GM12878 (cell line): ENCODE results near the gene LINGO1. TPM values are rescaled to one million over a fixed set of nuclear protein-coding genes. Genes with fewer than 3 reads are reported as not detected.

Source experiments
- ATAC-seq: fragments of 200-7000 bp; cut with Tn5 transposase; 3 replicates; pipeline ENCODE4 v1.9.1; 2020; ENCODE audit warnings: mild to moderate bottlenecking, moderate library complexity
- BruUV-seq: library from RNA; stranded (reverse); fragments of 400-500 nt; replicated peaks from 2 replicates; lab custom pipeline; 2021; lab: Mats Ljungman, UMichigan
- CTCF ChIA-PET: fragments of 300-600 bp; sonication (Branson Sonifier 250); formaldehyde crosslinking; extraction: SDS; loops from one replicate; lab custom pipeline; 2021; ENCODE audit warnings: inconsistent platforms; lab: Yijun Ruan, JAX
- POLR2A ChIA-PET: fragments of 350-600 bp; formaldehyde crosslinking; extraction: SDS; loops from one replicate; lab custom pipeline; 2021; ENCODE audit warnings: inconsistent platforms; lab: Charles Lee
- RAD21 ChIA-PET: fragments of 300-600 bp; sonication (Branson Sonifier 250); formaldehyde crosslinking; loops from one replicate; lab custom pipeline; 2023; ENCODE audit warnings: antibody characterized with exemption; ENCODE audit not compliant: unreplicated experiment; lab: Charles Lee
- SMC1A ChIA-PET: fragments of 300-600 bp; sonication (Branson Sonifier 250); formaldehyde crosslinking; loops from one replicate; lab custom pipeline; 2023; ENCODE audit not compliant: unreplicated experiment, uncharacterized antibody; lab: Charles Lee
- DNase-seq: peaks from one replicate; pipeline ENCODE4 v3.0.0-alpha.2; 2011; ENCODE audit warnings: low read depth, low spot score
- FAIRE-seq: peaks from 3 replicates; lab custom pipeline; 2011; peaks lifted over from hg19 to GRCh38; lab: Jason Lieb, UNC
- H2AFZ ChIP-seq: 2 replicates; pipeline ENCODE4 v1.6.0; 2011; ENCODE audit warnings: low read depth, low read length, control low read depth; ENCODE audit not compliant: control insufficient read depth
- H3K27ac ChIP-seq: 2 replicates; pipeline ENCODE4 v1.5.1; 2011; ENCODE audit warnings: control low read depth; ENCODE audit not compliant: control insufficient read depth, insufficient read depth
- H3K27me3 ChIP-seq, 2 experiments: replicated peaks in 1 of 2; 2 replicates each; pipeline versions ENCODE4 v1.6.0 to v1.6.1; 2011; ENCODE audit warnings: low read length in 1 of 2; ENCODE audit not compliant: control insufficient read depth in 2 of 2, insufficient read depth in 2 of 2
- H3K36me3 ChIP-seq, 2 experiments: 2 replicates each; pipeline ENCODE4 v1.5.1; 2011; ENCODE audit warnings: low read length in 1 of 2; ENCODE audit not compliant: control insufficient read depth in 2 of 2, insufficient read depth in 2 of 2
- H3K4me1 ChIP-seq: 2 replicates; pipeline ENCODE4 v1.6.1; 2011; ENCODE audit warnings: mild to moderate bottlenecking, low read length, moderate library complexity, mixed read lengths; ENCODE audit not compliant: control insufficient read depth, insufficient read depth
- H3K4me2 ChIP-seq: 2 replicates; pipeline ENCODE4 v1.6.0; 2011; ENCODE audit warnings: control low read depth; ENCODE audit not compliant: control insufficient read depth, insufficient read depth
- H3K4me3 ChIP-seq: fragments of 200-600 bp; sonication (generic); 2 replicates; pipeline ENCODE4 v1.5.1; 2016
- H3K79me2 ChIP-seq: 2 replicates; pipeline ENCODE4 v1.6.0; 2011; ENCODE audit warnings: low read length; ENCODE audit not compliant: control insufficient read depth, insufficient read depth
- H3K9ac ChIP-seq: 2 replicates; pipeline ENCODE4 v1.8.0; 2011; ENCODE audit warnings: low read length, control low read depth, mixed read lengths; ENCODE audit not compliant: control insufficient read depth, insufficient read depth
- H3K9me3 ChIP-seq: replicated peaks from 3 replicates; pipeline ENCODE4 v1.5.1; 2011; ENCODE audit warnings: mild to moderate bottlenecking, low read length; ENCODE audit not compliant: control insufficient read depth, insufficient read depth
- H4K20me1 ChIP-seq: 2 replicates; pipeline ENCODE4 v1.6.0; 2011; ENCODE audit not compliant: control insufficient read depth, insufficient read depth
- CBX3 ChIP-seq: fragments of 200-600 bp; sonication (generic); IDR thresholded peaks from 2 replicates; pipeline ENCODE4 v1.6.1; 2016; ENCODE audit warnings: low read depth, borderline replicate concordance
- MXI1 ChIP-seq: fragments of 150-350 bp; IDR thresholded peaks from 2 replicates; pipeline ENCODE4 v1.6.1; 2011; ENCODE audit warnings: low read depth, mild to moderate bottlenecking, inconsistent platforms, low read length, improper control_type of control experiment
- ZBED1 ChIP-seq: IDR thresholded peaks from 2 replicates; pipeline ENCODE4 v1.6.1; 2016; ENCODE audit warnings: borderline replicate concordance
- WGBS: methylation state at CpG from one replicate; pipeline ENCODE4 v1.1.6; 2016; ENCODE audit warnings: low lambda C conversion rate; ENCODE audit not compliant: insufficient replicate concordance, insufficient coverage; ENCODE audit errors: missing lambda C conversion rate; 5-methylcytosine and 5-hydroxymethylcytosine counted together
- in situ Hi-C: fragments of 300-500 bp; cut with MboI; formaldehyde crosslinking; loops from 9 replicates; pipeline ENCODE4 v1.14.3; 2018; ENCODE audit warnings: mixed read lengths
- intact Hi-C: fragments of 100-400 bp; cut with micrococcal nuclease; formaldehyde crosslinking; loops from one replicate; pipeline ENCODE4 v1.14.2; 2022; ENCODE audit not compliant: unreplicated experiment
- polyA plus RNA-seq, 11 experiments: library from polyadenylated mRNA; depleted of rRNA in 4 of 11; unstranded in 6 of 11; stranded (reverse) in 5 of 11; fragments of >200 nt; fragmentation: Nextera tagmentation in 4 of 11; fragmentation: Illumina TruSeq in 1 of 11; extraction: Ambion mirVana in 4 of 11; extraction: Trizol in 1 of 11; gene quantifications; 1 replicate in 1 of 11; 2 replicates in 10 of 11; pipeline versions ENCODE4 v1.2.1 to v1.2.3, GENCODE V29; 2011 to 2016; ENCODE audit warnings: inconsistent platforms in 2 of 11, missing spikeins in 2 of 11, low read depth in 1 of 11
- total RNA-seq, 4 experiments: library from RNA; depleted of rRNA in 3 of 4; stranded (reverse); fragments of >200 nt in 3 of 4; fragmentation: Illumina TruSeq in 1 of 4; extraction: Trizol in 1 of 4; gene quantifications; 2 replicates each; pipeline versions ENCODE4 v1.2.1 to v1.2.3, GENCODE V29; 2013 to 2021
- TF ChIP-seq, protein P1 (sequence below): fragments of 450-650 bp; IDR thresholded peaks from 2 replicates; pipeline ENCODE4 v1.6.1; 2018; ENCODE audit warnings: mild to moderate bottlenecking, low read depth, moderate library complexity; ENCODE audit not compliant: partially characterized antibody

Gene LINGO1
- total and polyA plus RNA-seq, 10 of the 15 experiments (the other 5 are each of a cell fraction or from before 2014, with no cell fraction given): 0.04 to 3.9 (median 0.17) TPM; not detected in 6

DNA sequence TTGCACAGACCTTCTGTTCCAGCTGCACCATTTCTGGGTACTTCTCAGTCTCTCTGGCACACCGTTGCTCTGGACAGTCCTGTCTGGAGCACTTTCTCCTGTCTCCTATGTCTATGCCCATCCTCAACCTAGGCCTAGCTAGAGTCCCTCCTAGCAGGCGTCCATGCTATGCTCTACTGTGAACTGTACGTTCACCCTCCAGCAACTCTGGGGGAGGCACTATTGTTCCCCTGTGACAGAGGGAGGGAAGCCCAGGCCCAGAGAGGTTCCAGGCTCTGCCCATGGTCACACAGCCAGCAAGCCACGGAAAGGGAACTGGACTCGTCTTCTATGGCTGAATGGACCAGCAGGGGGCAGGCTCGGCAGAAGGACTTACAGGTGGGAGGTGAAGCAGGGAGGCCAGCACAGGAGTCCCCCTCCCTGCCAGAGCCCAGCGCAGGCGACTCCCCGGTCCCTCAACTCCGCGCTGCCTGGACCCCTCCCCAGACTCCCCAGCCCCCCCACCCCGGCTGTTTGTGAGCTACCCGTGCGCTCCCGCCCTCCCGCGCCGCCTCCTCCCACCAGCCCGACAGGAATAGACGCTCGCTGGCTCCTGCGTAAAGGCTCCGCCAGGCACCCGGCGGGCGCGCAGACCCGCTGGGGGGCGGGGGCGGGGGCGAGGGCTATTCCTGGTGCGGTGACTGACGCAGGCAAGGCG is 1.7 kb upstream of the LINGO1 start (continued):
- TF ChIP-seq, protein P1, sequence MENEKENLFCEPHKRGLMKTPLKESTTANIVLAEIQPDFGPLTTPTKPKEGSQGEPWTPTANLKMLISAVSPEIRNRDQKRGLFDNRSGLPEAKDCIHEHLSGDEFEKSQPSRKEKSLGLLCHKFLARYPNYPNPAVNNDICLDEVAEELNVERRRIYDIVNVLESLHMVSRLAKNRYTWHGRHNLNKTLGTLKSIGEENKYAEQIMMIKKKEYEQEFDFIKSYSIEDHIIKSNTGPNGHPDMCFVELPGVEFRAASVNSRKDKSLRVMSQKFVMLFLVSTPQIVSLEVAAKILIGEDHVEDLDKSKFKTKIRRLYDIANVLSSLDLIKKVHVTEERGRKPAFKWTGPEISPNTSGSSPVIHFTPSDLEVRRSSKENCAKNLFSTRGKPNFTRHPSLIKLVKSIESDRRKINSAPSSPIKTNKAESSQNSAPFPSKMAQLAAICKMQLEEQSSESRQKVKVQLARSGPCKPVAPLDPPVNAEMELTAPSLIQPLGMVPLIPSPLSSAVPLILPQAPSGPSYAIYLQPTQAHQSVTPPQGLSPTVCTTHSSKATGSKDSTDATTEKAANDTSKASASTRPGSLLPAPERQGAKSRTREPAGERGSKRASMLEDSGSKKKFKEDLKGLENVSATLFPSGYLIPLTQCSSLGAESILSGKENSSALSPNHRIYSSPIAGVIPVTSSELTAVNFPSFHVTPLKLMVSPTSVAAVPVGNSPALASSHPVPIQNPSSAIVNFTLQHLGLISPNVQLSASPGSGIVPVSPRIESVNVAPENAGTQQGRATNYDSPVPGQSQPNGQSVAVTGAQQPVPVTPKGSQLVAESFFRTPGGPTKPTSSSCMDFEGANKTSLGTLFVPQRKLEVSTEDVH: no peak
- no peak for TF ChIP-seq CBX3

DNA sequence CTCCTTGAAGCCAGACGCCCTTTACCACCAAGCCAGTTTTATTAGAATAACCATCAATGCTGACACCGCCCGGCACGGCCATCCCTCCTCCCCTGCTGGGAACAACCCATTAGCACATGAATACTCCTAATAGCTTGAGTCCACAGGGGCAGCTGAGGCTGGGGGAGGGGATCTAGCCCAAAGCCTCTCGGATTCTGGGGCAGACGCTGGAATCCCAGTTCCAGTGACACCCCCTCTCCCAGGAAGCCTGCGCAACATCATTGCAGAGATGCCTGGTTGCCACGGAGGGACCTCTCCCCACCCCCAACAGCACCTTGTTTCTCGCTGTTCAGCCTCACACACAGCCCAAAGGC is 1.2 kb upstream of the LINGO1 start:
- Histone ChIP-seq H3K9ac (no peak overlapping the region), H3K79me2 (no peaks in the 10 kb centered on the region), H3K9me3 (no peaks in the 10 kb centered on the region), H2AFZ (no peak overlapping the region), H4K20me1 (no peaks in the 10 kb centered on the region), H3K27ac (no peak overlapping the region), H3K36me3 (no peaks in the 10 kb centered on the region), H3K27me3 (peaks cover 16 to 18% of the 10 kb centered on the region in 2 experiments), H3K4me3 (no peak overlapping the region), H3K4me2 (no peak overlapping the region; the same call in 1 of the 2 replicates), H3K4me1 (no peaks in the 10 kb centered on the region; the same call in 1 of the 2 replicates)
- TF ChIP-seq ZBED1 (no peak), MXI1 (0 out of 2 replicates have a peak, but pooled peaks have one; percentile 7)
- intact Hi-C loops (loop anchor here (1.0 to 5.0 kb wide), 3 partner anchors 187 to 447 kb away; no protein-coding TSS in a partner anchor), in situ Hi-C loops (loop anchor here (25.0 kb wide), 1 partner anchor 178 kb away; no protein-coding TSS in a partner anchor)
- no TSS peak for BruUV-seq
- DNase-seq: no peak
- no peak for ATAC-seq
- CTCF ChIA-PET: interaction anchor here (0.7 to 5.1 kb wide), 20 partner anchors 9 to 447 kb away, joined by 3 to 48 read pairs (median 4); no protein-coding TSS in a partner anchor
- POLR2A ChIA-PET: no interaction called here
- RAD21 ChIA-PET: interaction anchor here (1.0 to 2.6 kb wide), 3 partner anchors 91 to 241 kb away, joined by 3 to 19 read pairs (median 3); no protein-coding TSS in a partner anchor
- SMC1A ChIA-PET: interaction anchor here (1.0 kb wide), 2 partner anchors 33 to 255 kb away, joined by 3 read pairs; no protein-coding TSS in a partner anchor
- 13% methylated on average over 9 of the region's 9 CpGs for WGBS
- no peak for FAIRE-seq
